HG02981 (cell line): Measurements from ENCODE around the gene INAFM1.
"Not testable (repeated sequence)": the region's sequence is repeated elsewhere in the genome, so short reads cannot be mapped to it uniquely, and the experiment has no call there.

Source experiments
- ATAC-seq: cut with Tn5 transposase; IDR thresholded peaks from one replicate; pipeline ENCODE4 v1.9.1; 2021; ENCODE audit warnings: mild to moderate bottlenecking, moderate library complexity; ENCODE audit not compliant: unreplicated experiment

Gene INAFM1

GRCh38 chr19:47240996-47241918, 33.4 kb upstream of the INAFM1 start:
- no peak for ATAC-seq

GRCh38 chr19:47241919-47242577, 32.6 kb upstream of the INAFM1 start:
- ATAC-seq, result no peak

GRCh38 chr19:47243364-47243775, 31.3 kb upstream of the INAFM1 start:
- ATAC-seq, result no peak

GRCh38 chr19:47243776-47244547, 30.7 kb upstream of the INAFM1 start:
- peak; percentile 69 for ATAC-seq

GRCh38 chr19:47247308-47247990, 27.2 kb upstream of the INAFM1 start:
- no peak for ATAC-seq

- ATAC-seq, result not testable (repeated sequence)
These were observed 21.7 kb upstream of the INAFM1 start for GRCh38 chr19:47253016-47253415.

GRCh38 chr19:47253467-47253881, 21.2 kb upstream of the INAFM1 start:
- no peak for ATAC-seq

- ATAC-seq, result no peak
These were observed 20.7 kb upstream of the INAFM1 start for GRCh38 chr19:47253970-47254369.

- peak; percentile 39 for ATAC-seq
These were observed 18.6 kb upstream of the INAFM1 start, which contains the start of gene CCDC9 for GRCh38 chr19:47255879-47256692. CCDC9 (plus strand) TSS chr19:47256525; CDS start chr19:47258401, 1,876 bp downstream.

GRCh38 chr19:47256693-47257410, 17.8 kb upstream of the INAFM1 start:
- peak; percentile 66 for ATAC-seq

- ATAC-seq, result no peak
These were observed 17.1 kb upstream of the INAFM1 start for GRCh38 chr19:47257411-47258169.

GRCh38 chr19:47258434-47258833, 16.3 kb upstream of the INAFM1 start:
- ATAC-seq, result no peak

- no peak for ATAC-seq
These were observed 15.7 kb upstream of the INAFM1 start for GRCh38 chr19:47258895-47259555.

- ATAC-seq, result no peak
These were observed 14.2 kb upstream of the INAFM1 start for GRCh38 chr19:47260476-47260875.

- ATAC-seq, result not testable (repeated sequence)
These were observed 12.5 kb upstream of the INAFM1 start for GRCh38 chr19:47261946-47262793.

- ATAC-seq, result no peak
These were observed 10.1 kb upstream of the INAFM1 start for GRCh38 chr19:47264629-47265028.

- ATAC-seq, result no peak
These were observed 8.2 kb upstream of the INAFM1 start for GRCh38 chr19:47266401-47266941.
